ENCODE results near the gene NELL2.

GRCh38 chr12:44640427-44641190 lies 235.5 kb downstream of the NELL2 start:
- no peak for TF ChIP-seq CTCF (IDR thresholded peaks at IDR 0.05)
- TF ChIP-seq POLR2A (IDR thresholded peaks at IDR 0.05): no peak

All from stomach (tissue), 4 donors.